Measurements from ENCODE around the gene AXDND1.
"Not testable (repeated sequence)": the region's sequence is repeated elsewhere in the genome, so short reads cannot be mapped to it uniquely, and the experiment has no call there.

AXDND1 gene

GRCh38 chr1:179372160-179372559, 6.4 kb downstream of the AXDND1 start:
- no peak for DNase-seq

- DNase-seq = no peak
Observed at GRCh38 chr1:179376223-179376622, 10.5 kb downstream of the AXDND1 start.

- DNase-seq = no peak
Observed at GRCh38 chr1:179380299-179380698, 14.5 kb downstream of the AXDND1 start.

- DNase-seq = no peak
Observed at GRCh38 chr1:179384027-179384426, 18.3 kb downstream of the AXDND1 start.

- DNase-seq = no peak
Observed at GRCh38 chr1:179385510-179385909, 19.7 kb downstream of the AXDND1 start.

- no peak for DNase-seq
Observed at GRCh38 chr1:179393721-179394120, 27.9 kb downstream of the AXDND1 start.

GRCh38 chr1:179399399-179399798, 33.6 kb downstream of the AXDND1 start:
- DNase-seq = not testable (repeated sequence)

- not testable (repeated sequence) for DNase-seq
Observed at GRCh38 chr1:179417760-179418159, 52.0 kb downstream of the AXDND1 start.

- not testable (repeated sequence) for DNase-seq
Observed at GRCh38 chr1:179418706-179419105, 52.9 kb downstream of the AXDND1 start.

- DNase-seq = no peak
Observed at GRCh38 chr1:179424610-179425009, 58.8 kb downstream of the AXDND1 start.

GRCh38 chr1:179425186-179425585, 59.4 kb downstream of the AXDND1 start:
- no peak for DNase-seq

GRCh38 chr1:179437171-179437570, 71.4 kb downstream of the AXDND1 start:
- DNase-seq = no peak

- DNase-seq = not testable (repeated sequence)
Observed at GRCh38 chr1:179439646-179440045, 73.9 kb downstream of the AXDND1 start.

GRCh38 chr1:179440301-179440700, 74.5 kb downstream of the AXDND1 start:
- not testable (repeated sequence) for DNase-seq

- DNase-seq = no peak
Observed at GRCh38 chr1:179440971-179441370, 75.2 kb downstream of the AXDND1 start.

- DNase-seq = no peak
Observed at GRCh38 chr1:179441501-179441900, 75.7 kb downstream of the AXDND1 start.

GRCh38 chr1:179442846-179443245, 77.1 kb downstream of the AXDND1 start:
- not testable (repeated sequence) for DNase-seq

- DNase-seq = no peak
Observed at GRCh38 chr1:179445593-179445992, 79.8 kb downstream of the AXDND1 start.

GRCh38 chr1:179447489-179447888, 81.7 kb downstream of the AXDND1 start:
- no peak for DNase-seq

GRCh38 chr1:179448437-179449149, 82.8 kb downstream of the AXDND1 start:
- no peak for DNase-seq

GRCh38 chr1:179459606-179460206, 93.9 kb downstream of the AXDND1 start:
- not testable (repeated sequence) for DNase-seq

- DNase-seq = not testable (repeated sequence)
Observed at GRCh38 chr1:179465661-179466060, 99.9 kb downstream of the AXDND1 start.

- DNase-seq = no peak
Observed at GRCh38 chr1:179474713-179475112, 108.9 kb downstream of the AXDND1 start.

GRCh38 chr1:179476484-179476883, 110.7 kb downstream of the AXDND1 start:
- DNase-seq = no peak

GRCh38 chr1:179478370-179478769, 112.6 kb downstream of the AXDND1 start:
- no peak for DNase-seq

Data from SW 1271 (cell line).